ENCODE data around the gene PTPN23. TPM values are rescaled to one million over a fixed set of nuclear protein-coding genes. Genes with fewer than 3 reads are reported as not detected.

The PTPN23 gene
- total RNA-seq, 3 donors from 2014 or later (not counting 1 experiment from before 2014, with no cell fraction given): 49.3 to 73.6 (median 52.0) TPM

GRCh38 chr3:47444103-47444502 is 63.3 kb downstream of the PTPN23 start:
- TF ChIP-seq CTCF (IDR thresholded peaks at IDR 0.05): no peak
- Mint-ChIP-seq H3K4me1 (peaks cover 22 to 35% of the 10 kb centered on the region in 2 donors), H3K36me3 (no peaks in the 10 kb centered on the region), H3K9me3 (peaks cover 0 to 5% of the 10 kb centered on the region in 2 donors), H3K27ac (peak overlapping the region in 1 of 2 donors; percentile 1), H3K27me3 (ENCODE audit: low read depth in 2 of 2) (no peaks in the 10 kb centered on the region), H3K4me3 (no peak overlapping the region)
- intact Hi-C loops (cut with micrococcal nuclease): no loop called here
- H3K27me3 ChIP-seq (ENCODE audit: control insufficient read depth, insufficient read depth, low read length): no peaks in the 10 kb centered on the region
- H3K36me3 ChIP-seq (ENCODE audit: control insufficient read depth, insufficient read depth, low read length): peaks cover 10% of the 10 kb centered on the region
- H3K4me3 ChIP-seq (ENCODE audit: low read length): no peak overlapping the region
- no peak for ATAC-seq
- no peaks in the 10 kb centered on the region for H3K9me3 ChIP-seq (ENCODE audit: control insufficient read depth, insufficient read depth, low read length)
- peaks cover 3% of the 10 kb centered on the region for H3K4me1 ChIP-seq (ENCODE audit: control insufficient read depth, insufficient read depth, low read length)
- no peak overlapping the region for H3K27ac ChIP-seq (ENCODE audit: low read length)
- DNase-seq: no peak
- WGBS (ENCODE audit: insufficient coverage): 96% methylated on average over 5 of the region's 5 CpGs

GRCh38 chr3:47452453-47453215 is 71.8 kb downstream of the PTPN23 start:
- intact Hi-C loops (cut with micrococcal nuclease): no loop called here
- H3K36me3 Mint-ChIP-seq: no peaks in the 10 kb centered on the region
- no peak for ATAC-seq
- no peaks in the 10 kb centered on the region for H3K36me3 ChIP-seq (ENCODE audit: control insufficient read depth, insufficient read depth, low read length)
- TF ChIP-seq CTCF (IDR thresholded peaks at IDR 0.05): no peak
- peaks cover 0 to 5% of the 10 kb centered on the region in 2 donors for H3K9me3 Mint-ChIP-seq
- H3K4me1 ChIP-seq (ENCODE audit: control insufficient read depth, insufficient read depth, low read length): no peaks in the 10 kb centered on the region
- H3K4me1 Mint-ChIP-seq: peaks cover 38 to 39% of the 10 kb centered on the region in 2 donors
- no peak overlapping the region for H3K4me3 ChIP-seq (ENCODE audit: low read length)
- no peaks in the 10 kb centered on the region for H3K9me3 ChIP-seq (ENCODE audit: control insufficient read depth, insufficient read depth, low read length)
- DNase-seq: no peak
- WGBS (ENCODE audit: insufficient coverage): 100% methylated on average over 4 of the region's 4 CpGs
- H3K27me3 ChIP-seq (ENCODE audit: control insufficient read depth, insufficient read depth, low read length): no peaks in the 10 kb centered on the region
- H3K27me3 Mint-ChIP-seq (ENCODE audit: low read depth in 2 of 2): no peaks in the 10 kb centered on the region
- H3K27ac Mint-ChIP-seq: no peak overlapping the region
- no peak overlapping the region for H3K4me3 Mint-ChIP-seq
- H3K27ac ChIP-seq (ENCODE audit: low read length): no peak overlapping the region

GRCh38 chr3:47455806-47456452 is 75.1 kb downstream of the PTPN23 start:
- Mint-ChIP-seq H3K9me3 (peaks cover 0 to 4% of the 10 kb centered on the region in 2 donors), H3K27ac (peak overlapping the region in 1 of 2 donors; percentile 63), H3K36me3 (peaks cover 9% of the 10 kb centered on the region), H3K27me3 (ENCODE audit: low read depth in 2 of 2) (no peaks in the 10 kb centered on the region), H3K4me1 (peaks cover 29 to 35% of the 10 kb centered on the region in 2 donors), H3K4me3 (no peak overlapping the region)
- Histone ChIP-seq H3K4me3 (ENCODE audit: low read length) (no peak overlapping the region), H3K9me3 (ENCODE audit: control insufficient read depth, insufficient read depth, low read length) (peaks cover 5% of the 10 kb centered on the region), H3K27me3 (ENCODE audit: control insufficient read depth, insufficient read depth, low read length) (no peaks in the 10 kb centered on the region), H3K4me1 (ENCODE audit: control insufficient read depth, insufficient read depth, low read length) (no peaks in the 10 kb centered on the region), H3K27ac (ENCODE audit: low read length) (no peak overlapping the region), H3K36me3 (ENCODE audit: control insufficient read depth, insufficient read depth, low read length) (no peaks in the 10 kb centered on the region)
- 86% methylated on average over 3 of the region's 3 CpGs for WGBS (ENCODE audit: insufficient coverage)
- TF ChIP-seq CTCF (IDR thresholded peaks at IDR 0.05): no peak
- intact Hi-C loops (cut with micrococcal nuclease): no loop called here
- ATAC-seq (no peak), DNase-seq (no peak)

Measured in natural killer cell (primary cell).